WI38 (cell line): ENCODE results near the gene TCOF1.
"Not testable (repeated sequence)": the region's sequence is repeated elsewhere in the genome, so short reads cannot be mapped to it uniquely, and the experiment has no call there.

Source experiments
- H3K4me3 ChIP-seq: 2 replicates; pipeline ENCODE4 v1.5.1; 2011; ENCODE audit warnings: low read depth, mild to moderate bottlenecking, control low read depth, low read length
- CTCF ChIP-seq: IDR thresholded peaks from 2 replicates; pipeline ENCODE4 v1.5.1; 2012; ENCODE audit warnings: low read depth, mild to moderate bottlenecking, control low read depth, low read length

TCOF1 gene

GRCh38 chr5:150413176-150413901 lies 55.8 kb downstream of the TCOF1 start:
- TF ChIP-seq CTCF: no peak
- H3K4me3 ChIP-seq: no peak overlapping the region

- not testable (repeated sequence) for H3K4me3 ChIP-seq
Observed at GRCh38 chr5:150413902-150414790, 56.6 kb downstream of the TCOF1 start.

- no peak for TF ChIP-seq CTCF
- no peak overlapping the region for H3K4me3 ChIP-seq
Observed at GRCh38 chr5:150419630-150420270, 62.3 kb downstream of the TCOF1 start.

- no peak overlapping the region for H3K4me3 ChIP-seq
- no peak for TF ChIP-seq CTCF
Observed at GRCh38 chr5:150422075-150422474, 64.6 kb downstream of the TCOF1 start.

GRCh38 chr5:150422758-150423157 lies 65.3 kb downstream of the TCOF1 start:
- TF ChIP-seq CTCF: no peak
- H3K4me3 ChIP-seq: no peak overlapping the region

GRCh38 chr5:150426165-150426564 lies 68.7 kb downstream of the TCOF1 start:
- not testable (repeated sequence) for H3K4me3 ChIP-seq

GRCh38 chr5:150428106-150428876 lies 70.8 kb downstream of the TCOF1 start:
- TF ChIP-seq CTCF: no peak
- no peak overlapping the region for H3K4me3 ChIP-seq
